NT2/D1 (cell line): ENCODE results near the gene NRARP.

Source experiments
- DNase-seq: peaks from one replicate; pipeline ENCODE4 v3.0.0-alpha.2; 2011; ENCODE audit warnings: low read depth, low spot score
- H3K27me3 ChIP-seq: 2 replicates; pipeline ENCODE4 v1.6.0; 2011; ENCODE audit warnings: mild to moderate bottlenecking; ENCODE audit not compliant: insufficient read length, insufficient read depth
- H3K36me3 ChIP-seq: 2 replicates; pipeline ENCODE4 v1.6.1; 2011; ENCODE audit warnings: mild to moderate bottlenecking, low read length, mixed read lengths; ENCODE audit not compliant: insufficient read depth, insufficient read length
- H3K4me1 ChIP-seq: 2 replicates; pipeline ENCODE4 v1.5.1; 2011; ENCODE audit not compliant: insufficient read depth, insufficient read length
- H3K4me3 ChIP-seq: 2 replicates; pipeline ENCODE4 v1.5.1; 2011; ENCODE audit warnings: low read depth; ENCODE audit not compliant: insufficient read length
- H3K9ac ChIP-seq: 2 replicates; pipeline ENCODE4 v1.6.0; 2011; ENCODE audit warnings: low read depth; ENCODE audit not compliant: insufficient read length
- H3K9me3 ChIP-seq: 2 replicates; pipeline ENCODE4 v1.5.1; 2011; ENCODE audit warnings: mild to moderate bottlenecking, low read length; ENCODE audit not compliant: insufficient read depth
- SUZ12 ChIP-seq: IDR thresholded peaks from 2 replicates; pipeline ENCODE4 v1.6.1; 2011; ENCODE audit not compliant: insufficient read length, insufficient read depth; ENCODE audit errors: extremely low read depth
- YY1 ChIP-seq: IDR thresholded peaks from 2 replicates; pipeline ENCODE4 v1.6.1; 2011; ENCODE audit not compliant: insufficient read length, insufficient read depth
- ZNF274 ChIP-seq: IDR thresholded peaks from 2 replicates; pipeline ENCODE4 v1.6.1; 2011; ENCODE audit warnings: mild to moderate bottlenecking, low read depth, low read length

Gene NRARP

DNA sequence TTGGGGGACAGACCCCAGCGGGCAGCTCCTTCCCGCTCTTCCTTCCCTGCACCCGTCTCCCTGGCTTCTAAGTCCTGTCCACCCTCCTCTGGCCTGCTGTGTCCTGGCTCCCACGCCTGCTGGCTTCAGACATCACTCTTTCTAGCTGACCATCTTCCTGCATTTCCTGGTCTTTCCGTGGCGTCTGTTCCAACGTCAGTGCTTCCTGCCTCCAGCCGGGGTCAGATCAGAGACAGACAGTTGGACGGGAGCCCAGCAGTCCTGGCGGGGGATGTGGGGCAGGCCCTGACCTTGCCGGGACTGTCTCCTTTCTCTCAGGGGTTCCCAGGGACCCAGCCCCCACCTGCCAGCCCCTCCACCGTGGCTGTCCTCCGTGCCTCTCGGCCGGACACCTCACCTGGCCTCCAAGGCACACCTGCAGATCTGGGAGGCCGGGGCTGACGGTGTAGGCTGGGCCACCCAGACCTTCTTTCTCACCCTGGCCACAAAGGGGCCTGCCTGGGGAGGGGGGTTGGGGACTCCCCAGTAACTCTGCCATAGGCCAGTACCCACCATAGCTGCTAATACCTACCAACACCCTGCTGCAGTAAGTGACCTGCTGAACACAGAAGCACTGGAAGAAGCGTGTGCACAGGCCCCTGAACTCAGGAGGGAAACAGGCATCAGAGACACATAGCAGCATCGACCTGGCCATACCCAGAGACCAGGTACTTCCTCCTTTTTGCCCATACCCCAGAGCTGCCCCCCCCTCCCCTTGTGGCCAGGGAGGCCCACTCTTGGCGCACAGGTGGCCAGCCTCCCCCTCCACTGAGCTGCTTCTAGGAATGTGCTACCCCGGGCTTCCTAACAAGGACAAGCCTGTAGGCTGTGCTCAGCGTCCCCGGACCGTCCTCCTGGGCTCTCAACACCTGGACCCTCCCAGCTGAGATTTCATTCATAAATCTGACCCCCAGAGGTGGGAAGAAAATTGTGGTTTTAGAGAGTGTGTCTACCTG, 5.1 kb downstream of the NRARP start:
- Histone ChIP-seq H3K4me3 (peak overlapping the region; percentile 29), H3K4me1 (peaks cover 25% of the 10 kb centered on the region), H3K9ac (peak overlapping the region; percentile 62), H3K36me3 (peaks cover 7% of the 10 kb centered on the region), H3K9me3 (peaks cover 5% of the 10 kb centered on the region; the same call in 1 of the 2 replicates), H3K27me3 (peaks cover 18% of the 10 kb centered on the region)
- no peak for TF ChIP-seq SUZ12
- TF ChIP-seq YY1: no peak
- TF ChIP-seq ZNF274: no peak
- no peak for DNase-seq

DNA sequence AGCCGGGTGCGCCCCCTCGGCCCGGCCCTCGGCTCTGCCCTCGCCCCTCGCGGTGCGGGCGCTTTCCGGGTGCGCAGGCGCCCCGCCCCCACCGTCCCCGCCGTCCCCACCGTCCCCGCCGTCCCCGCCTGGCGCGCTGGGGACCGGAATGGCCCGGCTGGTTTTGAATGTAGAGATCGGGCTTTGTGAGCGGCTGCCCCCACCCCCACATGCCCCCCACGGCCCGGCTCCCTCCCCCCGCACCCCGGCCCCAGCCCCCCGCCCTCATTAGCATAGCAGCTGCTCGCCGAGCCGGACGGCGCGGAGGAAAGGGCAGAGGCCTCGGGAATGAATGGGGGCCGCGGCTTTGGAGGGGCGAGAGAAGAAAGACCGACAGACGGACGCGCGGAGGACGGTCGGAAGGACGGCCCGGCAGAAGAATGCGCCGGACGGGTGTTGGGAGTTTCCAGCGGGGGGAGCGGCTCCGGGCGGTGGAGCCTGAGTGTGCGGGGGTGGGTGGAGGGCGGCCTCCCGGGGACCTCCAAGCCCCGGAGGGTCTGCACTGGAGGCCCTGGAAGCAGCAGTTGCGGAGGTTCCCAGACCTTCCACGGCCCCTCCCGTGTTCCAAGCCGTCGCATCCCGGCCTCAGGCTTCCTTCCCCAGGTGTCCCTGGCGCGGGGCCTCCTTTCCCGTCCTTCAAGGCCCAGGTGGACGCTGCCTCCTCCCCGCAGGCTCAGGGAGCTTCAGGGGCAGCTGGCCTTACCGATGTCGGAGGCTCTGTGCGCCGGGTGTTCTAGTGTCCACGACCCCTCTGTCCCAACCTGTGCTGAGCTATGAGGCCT, 6.0 kb downstream of the NRARP start:
- H3K4me1 ChIP-seq: peaks cover 25% of the 10 kb centered on the region
- peaks cover 5% of the 10 kb centered on the region; the same call in 1 of the 2 replicates for H3K9me3 ChIP-seq
- peaks cover 18% of the 10 kb centered on the region for H3K27me3 ChIP-seq
- no peak for DNase-seq
- TF ChIP-seq YY1: no peak
- no peak for TF ChIP-seq ZNF274
- no peak for TF ChIP-seq SUZ12
- H3K9ac ChIP-seq: peak overlapping the region; percentile 66
- H3K4me3 ChIP-seq: peak overlapping the region; percentile 39
- peaks cover 7% of the 10 kb centered on the region for H3K36me3 ChIP-seq

DNA sequence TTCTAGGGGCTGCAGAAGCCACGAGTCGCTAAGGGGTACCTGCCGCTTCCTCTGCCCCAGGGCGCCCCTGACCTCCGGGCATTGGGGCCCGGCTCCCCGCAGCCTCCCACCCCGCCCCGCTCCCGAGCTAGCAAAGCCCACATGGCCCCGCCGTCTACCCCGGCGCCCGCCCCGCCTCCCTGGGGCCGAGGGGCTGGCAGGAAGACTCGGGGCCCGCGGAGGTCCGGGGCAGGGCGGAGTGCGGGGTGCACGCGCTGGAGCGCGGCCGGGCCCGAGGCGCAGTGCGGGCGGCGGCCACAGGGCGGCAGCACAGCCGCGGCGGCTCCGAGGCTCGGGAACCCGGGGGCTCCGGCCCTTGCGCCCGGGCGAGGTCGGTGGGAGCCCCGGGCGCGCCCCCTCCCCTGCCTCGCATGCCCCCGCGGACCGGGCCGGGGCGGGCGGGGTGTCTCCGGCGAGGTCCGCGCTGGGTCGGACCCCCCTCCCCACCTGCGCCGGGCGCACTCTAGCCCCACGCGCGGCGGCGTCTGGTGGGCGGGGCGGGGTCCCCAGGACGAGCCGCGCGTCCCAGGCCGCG, 6.7 kb downstream of the NRARP start:
- DNase-seq: no peak
- H3K36me3 ChIP-seq: peaks cover 7% of the 10 kb centered on the region
- no peak for TF ChIP-seq YY1
- TF ChIP-seq SUZ12: no peak
- H3K4me1 ChIP-seq: peaks cover 25% of the 10 kb centered on the region
- H3K9ac ChIP-seq: peak overlapping the region; percentile 66
- H3K27me3 ChIP-seq: peaks cover 18% of the 10 kb centered on the region
- peak overlapping the region; percentile 39 for H3K4me3 ChIP-seq
- peaks cover 5% of the 10 kb centered on the region; the same call in 1 of the 2 replicates for H3K9me3 ChIP-seq

DNA sequence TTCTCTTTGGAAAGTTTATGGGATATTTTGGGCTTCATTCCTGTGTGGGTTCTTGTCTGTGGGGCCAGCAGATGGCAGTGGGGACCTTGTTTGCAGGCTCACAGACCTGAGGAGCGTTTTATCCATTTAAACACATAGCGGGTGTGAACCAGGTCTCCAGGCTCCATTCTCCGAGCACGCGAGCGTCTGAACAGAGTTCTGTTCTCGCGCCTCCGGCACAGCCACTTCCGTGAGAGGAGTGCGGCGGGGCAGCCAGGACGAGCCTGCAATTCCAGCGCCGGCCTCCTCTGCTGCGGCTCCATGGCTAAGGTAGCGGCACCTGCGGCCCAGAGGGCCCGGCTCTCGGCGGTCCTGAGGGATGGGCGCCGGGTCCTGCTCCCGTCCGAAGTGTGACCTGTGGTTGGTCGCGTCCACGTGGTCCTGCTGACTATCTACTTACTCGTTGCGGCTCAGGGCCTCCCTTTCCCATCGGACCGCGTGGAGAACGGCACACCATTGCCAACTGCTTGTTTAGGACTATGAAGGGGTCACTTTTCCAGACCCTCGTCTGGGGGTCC, 7.3 kb downstream of the NRARP start:
- Histone ChIP-seq H3K9ac (peak overlapping the region; percentile 66), H3K4me3 (peak overlapping the region; percentile 39), H3K36me3 (peaks cover 7% of the 10 kb centered on the region), H3K9me3 (peaks cover 5% of the 10 kb centered on the region; the same call in 1 of the 2 replicates), H3K4me1 (peaks cover 25% of the 10 kb centered on the region), H3K27me3 (peaks cover 18% of the 10 kb centered on the region)
- TF ChIP-seq ZNF274: no peak
- no peak for TF ChIP-seq YY1
- no peak for TF ChIP-seq SUZ12
- no peak for DNase-seq

DNA sequence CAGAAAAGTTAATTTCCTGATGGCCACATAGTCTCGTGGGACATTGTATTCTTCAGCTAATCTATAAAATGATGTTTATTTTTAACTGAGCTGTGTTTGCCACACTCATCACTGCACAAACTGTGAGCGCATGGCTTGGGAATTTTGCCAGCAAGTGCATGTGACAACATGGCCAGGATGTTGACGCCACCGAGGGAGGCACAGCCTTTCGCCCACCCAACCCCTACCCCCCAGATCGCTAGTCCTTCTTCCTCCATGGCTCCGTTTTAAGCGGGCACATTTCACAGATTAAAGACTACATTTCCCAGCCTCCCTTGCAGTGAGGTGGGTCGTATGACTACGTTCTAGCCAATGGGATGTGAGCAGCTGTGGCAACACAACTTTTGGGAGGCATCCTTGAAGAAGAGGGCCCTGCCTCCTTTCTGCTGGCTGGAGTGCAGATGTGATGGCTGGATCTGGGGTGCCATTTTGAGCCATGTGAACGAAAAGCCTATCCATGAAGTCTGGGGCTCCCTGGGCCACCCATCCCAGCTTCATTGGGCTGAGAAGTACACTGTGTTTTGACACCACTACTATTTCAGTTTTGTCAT, 7.9 kb downstream of the NRARP start:
- peaks cover 25% of the 10 kb centered on the region for H3K4me1 ChIP-seq
- peaks cover 18% of the 10 kb centered on the region for H3K27me3 ChIP-seq
- no peak overlapping the region for H3K9ac ChIP-seq

DNA sequence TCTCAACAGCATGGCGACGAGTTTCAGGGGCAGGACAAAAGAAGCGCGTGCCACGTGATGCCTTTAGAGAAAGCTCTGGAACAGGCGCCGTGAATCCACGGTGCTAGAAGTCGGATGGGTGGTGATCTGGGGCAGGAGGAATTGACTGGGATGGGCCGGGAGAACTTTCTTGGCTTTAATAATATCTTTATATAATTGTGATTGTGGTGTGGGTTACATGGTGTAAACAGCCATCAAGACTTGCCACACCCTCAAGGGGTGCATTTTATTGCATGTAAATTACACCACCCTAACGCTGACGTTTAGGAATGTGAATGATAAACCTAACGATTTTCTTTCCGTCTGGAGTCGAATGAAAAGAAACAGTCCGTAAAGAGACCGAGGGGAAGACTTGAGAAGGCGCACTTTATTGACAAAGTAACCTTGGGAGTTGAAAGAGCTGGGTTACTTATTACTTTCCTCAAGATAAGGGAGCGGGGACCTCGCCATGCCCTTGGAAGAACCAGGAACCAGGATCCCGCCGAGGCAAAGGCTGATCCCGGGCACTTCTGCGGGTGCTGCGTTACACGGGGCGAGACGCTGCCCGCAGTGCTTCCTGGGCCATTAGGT, 8.5 kb downstream of the NRARP start:
- Histone ChIP-seq H3K36me3 (peaks cover 5% of the 10 kb centered on the region), H3K4me1 (peaks cover 22% of the 10 kb centered on the region), H3K9ac (no peak overlapping the region), H3K27me3 (peaks cover 18% of the 10 kb centered on the region), H3K4me3 (no peak overlapping the region), H3K9me3 (peaks cover 5% of the 10 kb centered on the region; the same call in 1 of the 2 replicates)
- no peak for TF ChIP-seq ZNF274
- no peak for TF ChIP-seq SUZ12
- no peak for TF ChIP-seq YY1
- DNase-seq: no peak

More for the DNA sequence above, 7.9 kb downstream of the NRARP start:
- Histone ChIP-seq H3K4me3 (no peak overlapping the region), H3K9me3 (peaks cover 5% of the 10 kb centered on the region; the same call in 1 of the 2 replicates), H3K36me3 (peaks cover 7% of the 10 kb centered on the region)
- no peak for TF ChIP-seq SUZ12
- TF ChIP-seq YY1: no peak
- no peak for TF ChIP-seq ZNF274
- no peak for DNase-seq
